PC-3 (cell line): ENCODE measurements around the gene PRKCE. TPM values are rescaled to one million over a fixed set of nuclear protein-coding genes. Genes with fewer than 3 reads are reported as not detected.

Experiments
- ATAC-seq: fragments of 200-7000 bp; cut with Tn5 transposase; 2 replicates; pipeline ENCODE4 v1.9.1; 2020; ENCODE audit warnings: mild to moderate bottlenecking, moderate library complexity
- BruUV-seq: library from RNA; stranded (reverse); fragments of 400-500 nt; replicated peaks from 2 replicates; lab custom pipeline; 2021; lab: Mats Ljungman, UMichigan
- CTCF ChIA-PET: fragments of 300-600 bp; sonication (Branson Sonifier 250); formaldehyde crosslinking; loops from one replicate; lab custom pipeline; 2022; ENCODE audit warnings: antibody characterized with exemption; lab: Charles Lee
- POLR2A ChIA-PET: fragments of 300-600 bp; sonication (Branson Sonifier 250); formaldehyde crosslinking; loops from one replicate; lab custom pipeline; 2022; ENCODE audit warnings: antibody characterized with exemption; ENCODE audit not compliant: unreplicated experiment; lab: Charles Lee
- DNase-seq: peaks from one replicate; pipeline ENCODE4 v3.0.0-alpha.2; 2015
- H2AFZ ChIP-seq: fragments of 300-600 bp; sonication (generic); 2 replicates; pipeline ENCODE4 v1.6.0; 2016; ENCODE audit warnings: antibody characterized with exemption, low read length
- H3F3A ChIP-seq: fragments of 300-600 bp; sonication (generic); one replicate; pipeline ENCODE4 v1.6.0; 2017; ENCODE audit warnings: antibody characterized with exemption, low read length, control low read depth, mild to moderate bottlenecking; ENCODE audit not compliant: unreplicated experiment
- H3K27ac ChIP-seq: fragments of 300-600 bp; sonication (generic); 2 replicates; pipeline ENCODE4 v1.5.1; 2016; ENCODE audit warnings: mild to moderate bottlenecking, low read length
- H3K27me3 ChIP-seq: fragments of 300-600 bp; sonication (generic); 2 replicates; pipeline ENCODE4 v1.6.1; 2016; ENCODE audit warnings: low read length, mixed read lengths
- H3K36me3 ChIP-seq: fragments of 300-600 bp; sonication (generic); 2 replicates; pipeline ENCODE4 v1.6.1; 2016; ENCODE audit warnings: low read depth, mixed run types, low read length, mixed read lengths
- H3K4me1 ChIP-seq: fragments of 300-600 bp; sonication (generic); 2 replicates; pipeline ENCODE4 v1.5.1; 2016; ENCODE audit warnings: low read length; ENCODE audit not compliant: insufficient read depth
- H3K4me2 ChIP-seq: fragments of 300-600 bp; sonication (generic); 2 replicates; pipeline ENCODE4 v1.6.0; 2016; ENCODE audit warnings: low read length
- H3K4me3 ChIP-seq: fragments of 300-600 bp; sonication (generic); 2 replicates; pipeline ENCODE4 v1.5.1; 2016; ENCODE audit warnings: mild to moderate bottlenecking, low read length, mixed read lengths
- H3K79me2 ChIP-seq: fragments of 300-600 bp; sonication (generic); 2 replicates; pipeline ENCODE4 v1.6.1; 2017; ENCODE audit warnings: low read length, mixed read lengths
- H3K9ac ChIP-seq: fragments of 300-600 bp; sonication (generic); 2 replicates; pipeline ENCODE4 v1.6.0; 2016; ENCODE audit warnings: mild to moderate bottlenecking, low read length
- H3K9me2 ChIP-seq: fragments of 300-600 bp; sonication (generic); replicated peaks from 2 replicates; pipeline ENCODE4 v1.6.1; 2016; ENCODE audit warnings: mixed run types, low read length, mixed read lengths
- H3K9me3 ChIP-seq: fragments of 300-600 bp; sonication (generic); 2 replicates; pipeline ENCODE4 v1.6.1; 2016; ENCODE audit warnings: low read length, mixed read lengths
- H4K20me1 ChIP-seq: fragments of 300-600 bp; sonication (generic); 2 replicates; pipeline ENCODE4 v1.6.1; 2016; ENCODE audit warnings: low read length, mixed read lengths
- EZH2 ChIP-seq: fragments of 300-600 bp; sonication (generic); IDR thresholded peaks from one replicate; pipeline ENCODE4 v1.6.1; 2017; ENCODE audit warnings: antibody characterized with exemption, mild to moderate bottlenecking, low read length; ENCODE audit not compliant: unreplicated experiment
- EZH2phosphoT487 ChIP-seq: fragments of 300-600 bp; sonication (generic); IDR thresholded peaks from 2 replicates; pipeline ENCODE4 v1.6.1; 2018; ENCODE audit warnings: mild to moderate bottlenecking, antibody characterized with exemption, low read length, borderline replicate concordance
- intact Hi-C: fragments of 100-400 bp; cut with micrococcal nuclease; formaldehyde crosslinking; loops from 2 replicates; pipeline ENCODE4 v1.9.0; 2023
- total RNA-seq: library from RNA; depleted of rRNA; stranded (reverse); fragments of >200 nt; gene quantifications from 2 replicates; pipeline ENCODE4 v1.2.3, GENCODE V29; 2014
- TF ChIP-seq, protein P1 (sequence below): fragments of 300-600 bp; sonication (generic); conservative IDR thresholded peaks from 2 replicates; pipeline ENCODE4 v1.5.1; 2017; ENCODE audit warnings: antibody characterized with exemption, low read depth, mild to moderate bottlenecking, low read length

Gene PRKCE
- total RNA-seq, 1 experiment from 2014 or later = 7.0 TPM

GRCh38 chr2:45631319-45631718 lies 20.2 kb upstream of the PRKCE start:
- ChIA-PET POLR2A (no interaction called here), CTCF (no interaction called here)
- DNase-seq (no peak), ATAC-seq (no peak)
- no TSS peak for BruUV-seq
- no peak overlapping the region for H2AFZ ChIP-seq
- no peaks in the 10 kb centered on the region for H3K9me3 ChIP-seq
- TF ChIP-seq EZH2 (no peak), EZH2phosphoT487 (no peak)
- TF ChIP-seq, protein P1, sequence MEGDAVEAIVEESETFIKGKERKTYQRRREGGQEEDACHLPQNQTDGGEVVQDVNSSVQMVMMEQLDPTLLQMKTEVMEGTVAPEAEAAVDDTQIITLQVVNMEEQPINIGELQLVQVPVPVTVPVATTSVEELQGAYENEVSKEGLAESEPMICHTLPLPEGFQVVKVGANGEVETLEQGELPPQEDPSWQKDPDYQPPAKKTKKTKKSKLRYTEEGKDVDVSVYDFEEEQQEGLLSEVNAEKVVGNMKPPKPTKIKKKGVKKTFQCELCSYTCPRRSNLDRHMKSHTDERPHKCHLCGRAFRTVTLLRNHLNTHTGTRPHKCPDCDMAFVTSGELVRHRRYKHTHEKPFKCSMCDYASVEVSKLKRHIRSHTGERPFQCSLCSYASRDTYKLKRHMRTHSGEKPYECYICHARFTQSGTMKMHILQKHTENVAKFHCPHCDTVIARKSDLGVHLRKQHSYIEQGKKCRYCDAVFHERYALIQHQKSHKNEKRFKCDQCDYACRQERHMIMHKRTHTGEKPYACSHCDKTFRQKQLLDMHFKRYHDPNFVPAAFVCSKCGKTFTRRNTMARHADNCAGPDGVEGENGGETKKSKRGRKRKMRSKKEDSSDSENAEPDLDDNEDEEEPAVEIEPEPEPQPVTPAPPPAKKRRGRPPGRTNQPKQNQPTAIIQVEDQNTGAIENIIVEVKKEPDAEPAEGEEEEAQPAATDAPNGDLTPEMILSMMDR = no peak
- H3K9me2 ChIP-seq = no peaks in the 10 kb centered on the region
- intact Hi-C loops = no loop called here
- H3K4me1 ChIP-seq = peaks cover 7% of the 10 kb centered on the region
- no peak overlapping the region for H3K4me2 ChIP-seq
- H3K79me2 ChIP-seq = no peaks in the 10 kb centered on the region
- no peaks in the 10 kb centered on the region for H3F3A ChIP-seq
- H3K4me3 ChIP-seq = no peak overlapping the region
- H3K27ac ChIP-seq = no peak overlapping the region
- no peak overlapping the region for H3K9ac ChIP-seq
- H3K36me3 ChIP-seq = no peaks in the 10 kb centered on the region
- H4K20me1 ChIP-seq = no peaks in the 10 kb centered on the region
- no peaks in the 10 kb centered on the region for H3K27me3 ChIP-seq

GRCh38 chr2:45631955-45632354 lies 19.5 kb upstream of the PRKCE start:
- intact Hi-C loops = no loop called here
- DNase-seq (no peak), ATAC-seq (no peak)
- no TSS peak for BruUV-seq
- Histone ChIP-seq H3K4me2 (no peak overlapping the region), H3K9ac (no peak overlapping the region), H3K27me3 (no peaks in the 10 kb centered on the region), H3K79me2 (no peaks in the 10 kb centered on the region), H3F3A (no peaks in the 10 kb centered on the region), H3K9me3 (no peaks in the 10 kb centered on the region), H3K4me3 (no peak overlapping the region), H2AFZ (no peak overlapping the region), H3K4me1 (peaks cover 2% of the 10 kb centered on the region), H3K36me3 (no peaks in the 10 kb centered on the region), H4K20me1 (no peaks in the 10 kb centered on the region), H3K9me2 (no peaks in the 10 kb centered on the region), H3K27ac (no peak overlapping the region)
- TF ChIP-seq, protein P1 = no peak
- TF ChIP-seq EZH2 = no peak
- no peak for TF ChIP-seq EZH2phosphoT487
- POLR2A ChIA-PET = no interaction called here
- CTCF ChIA-PET = no interaction called here

DNA sequence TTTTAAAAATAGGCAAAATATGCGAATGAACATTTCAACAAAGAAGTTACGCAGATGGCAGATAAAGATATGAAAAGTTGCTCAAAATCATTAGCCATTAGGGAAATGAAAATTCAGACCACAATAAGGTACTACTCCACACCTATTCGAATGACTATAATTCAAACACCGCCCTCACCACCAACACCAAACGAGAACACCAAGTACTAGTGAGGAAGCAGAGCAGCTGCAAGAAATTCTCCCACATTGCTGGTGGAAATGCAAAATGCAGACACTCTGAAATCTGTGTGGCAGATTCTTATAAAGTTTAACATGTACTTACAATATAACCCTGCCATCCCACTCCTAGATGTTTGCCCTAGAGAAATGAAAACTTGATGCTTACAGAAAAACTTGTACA lies 17.3 kb upstream of the PRKCE start:
- intact Hi-C loops = no loop called here
- H3K9ac ChIP-seq = no peak overlapping the region
- CTCF ChIA-PET = no interaction called here
- H3K27me3 ChIP-seq = no peaks in the 10 kb centered on the region
- TF ChIP-seq, protein P1 = no peak
- TF ChIP-seq EZH2phosphoT487 = no peak
- TF ChIP-seq EZH2 = no peak
- no peaks in the 10 kb centered on the region for H4K20me1 ChIP-seq
- DNase-seq (no peak), ATAC-seq (no peak)
- BruUV-seq = no TSS peak
- no peaks in the 10 kb centered on the region for H3K36me3 ChIP-seq
- H3F3A ChIP-seq = no peaks in the 10 kb centered on the region
- POLR2A ChIA-PET = interaction anchor here (0.6 to 0.8 kb wide), 2 partner anchors 43 to 499 kb away, joined by 7 to 8 read pairs; no protein-coding TSS in a partner anchor
- no peak overlapping the region for H2AFZ ChIP-seq
- H3K9me3 ChIP-seq = no peaks in the 10 kb centered on the region
- no peaks in the 10 kb centered on the region for H3K9me2 ChIP-seq
- H3K27ac ChIP-seq = no peak overlapping the region
- H3K4me3 ChIP-seq = no peak overlapping the region
- no peaks in the 10 kb centered on the region for H3K79me2 ChIP-seq
- H3K4me2 ChIP-seq = no peak overlapping the region
- peaks cover 11% of the 10 kb centered on the region for H3K4me1 ChIP-seq
